GM12874 (cell line): ENCODE measurements around the gene NR2C2AP.

Source experiments
- TF ChIP-seq, protein P1 (sequence below): IDR thresholded peaks from 2 replicates; pipeline ENCODE4 v1.5.1; 2011; ENCODE audit warnings: low read depth, mild to moderate bottlenecking, control low read depth, low read length, moderate library complexity; ENCODE audit not compliant: insufficient read depth

NR2C2AP gene

GRCh38 chr19:19152668-19153384, 50.4 kb downstream of the NR2C2AP start:
- TF ChIP-seq, protein P1, sequence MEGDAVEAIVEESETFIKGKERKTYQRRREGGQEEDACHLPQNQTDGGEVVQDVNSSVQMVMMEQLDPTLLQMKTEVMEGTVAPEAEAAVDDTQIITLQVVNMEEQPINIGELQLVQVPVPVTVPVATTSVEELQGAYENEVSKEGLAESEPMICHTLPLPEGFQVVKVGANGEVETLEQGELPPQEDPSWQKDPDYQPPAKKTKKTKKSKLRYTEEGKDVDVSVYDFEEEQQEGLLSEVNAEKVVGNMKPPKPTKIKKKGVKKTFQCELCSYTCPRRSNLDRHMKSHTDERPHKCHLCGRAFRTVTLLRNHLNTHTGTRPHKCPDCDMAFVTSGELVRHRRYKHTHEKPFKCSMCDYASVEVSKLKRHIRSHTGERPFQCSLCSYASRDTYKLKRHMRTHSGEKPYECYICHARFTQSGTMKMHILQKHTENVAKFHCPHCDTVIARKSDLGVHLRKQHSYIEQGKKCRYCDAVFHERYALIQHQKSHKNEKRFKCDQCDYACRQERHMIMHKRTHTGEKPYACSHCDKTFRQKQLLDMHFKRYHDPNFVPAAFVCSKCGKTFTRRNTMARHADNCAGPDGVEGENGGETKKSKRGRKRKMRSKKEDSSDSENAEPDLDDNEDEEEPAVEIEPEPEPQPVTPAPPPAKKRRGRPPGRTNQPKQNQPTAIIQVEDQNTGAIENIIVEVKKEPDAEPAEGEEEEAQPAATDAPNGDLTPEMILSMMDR: no peak

DNA sequence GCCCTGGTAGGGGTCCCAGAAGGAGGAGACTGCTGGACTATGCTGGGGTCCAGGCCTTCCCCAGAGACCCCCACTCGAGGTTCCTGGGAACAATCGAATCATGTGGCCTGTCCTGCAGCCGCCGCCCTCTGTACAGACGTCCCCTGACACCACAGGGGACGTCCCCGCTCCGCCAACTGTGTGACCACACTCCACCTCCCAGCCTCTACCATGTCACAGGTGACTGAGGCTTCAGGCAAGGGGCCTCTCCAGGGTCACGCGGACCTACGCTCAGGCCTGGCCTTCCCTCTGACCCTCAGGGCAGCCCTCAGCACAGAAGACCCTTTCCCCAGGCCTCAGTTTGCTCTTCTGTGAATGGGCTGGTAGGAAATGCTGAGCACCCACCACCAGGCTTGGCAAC, 51.8 kb downstream of the NR2C2AP start:
- TF ChIP-seq, protein P1: no peak
